Measurements from ENCODE around the gene ST3GAL4.

DNA sequence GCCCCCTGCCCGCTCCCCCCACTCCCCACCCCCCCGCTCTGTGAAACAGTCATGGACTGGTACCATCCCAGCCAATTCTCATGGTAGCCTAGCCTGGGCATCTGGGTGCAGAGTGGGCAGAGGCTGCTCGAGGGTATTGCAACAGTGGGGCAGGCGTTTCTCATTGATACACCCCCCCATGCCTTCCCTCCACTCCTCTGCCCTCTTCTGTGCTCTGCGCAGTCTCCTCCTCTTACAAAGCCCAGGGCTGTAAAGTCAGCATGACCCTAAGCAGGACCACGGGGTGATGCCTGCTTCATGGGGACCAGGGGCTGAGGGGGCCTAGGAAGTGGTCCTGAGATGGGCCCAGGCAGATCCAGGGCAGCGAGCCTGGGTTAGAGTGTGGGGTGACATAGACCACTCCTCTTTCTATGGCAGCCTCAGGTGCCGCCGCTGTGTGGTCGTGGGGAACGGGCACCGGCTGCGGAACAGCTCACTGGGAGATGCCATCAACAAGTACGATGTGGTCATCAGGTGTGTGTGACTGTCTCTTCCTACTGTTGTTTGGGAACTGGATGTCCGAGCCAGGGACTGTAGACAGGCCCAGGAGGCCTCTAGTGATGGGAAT lies 52.3 kb downstream of the ST3GAL4 start:
- TF ChIP-seq, protein P1, sequence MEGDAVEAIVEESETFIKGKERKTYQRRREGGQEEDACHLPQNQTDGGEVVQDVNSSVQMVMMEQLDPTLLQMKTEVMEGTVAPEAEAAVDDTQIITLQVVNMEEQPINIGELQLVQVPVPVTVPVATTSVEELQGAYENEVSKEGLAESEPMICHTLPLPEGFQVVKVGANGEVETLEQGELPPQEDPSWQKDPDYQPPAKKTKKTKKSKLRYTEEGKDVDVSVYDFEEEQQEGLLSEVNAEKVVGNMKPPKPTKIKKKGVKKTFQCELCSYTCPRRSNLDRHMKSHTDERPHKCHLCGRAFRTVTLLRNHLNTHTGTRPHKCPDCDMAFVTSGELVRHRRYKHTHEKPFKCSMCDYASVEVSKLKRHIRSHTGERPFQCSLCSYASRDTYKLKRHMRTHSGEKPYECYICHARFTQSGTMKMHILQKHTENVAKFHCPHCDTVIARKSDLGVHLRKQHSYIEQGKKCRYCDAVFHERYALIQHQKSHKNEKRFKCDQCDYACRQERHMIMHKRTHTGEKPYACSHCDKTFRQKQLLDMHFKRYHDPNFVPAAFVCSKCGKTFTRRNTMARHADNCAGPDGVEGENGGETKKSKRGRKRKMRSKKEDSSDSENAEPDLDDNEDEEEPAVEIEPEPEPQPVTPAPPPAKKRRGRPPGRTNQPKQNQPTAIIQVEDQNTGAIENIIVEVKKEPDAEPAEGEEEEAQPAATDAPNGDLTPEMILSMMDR (IDR thresholded peaks at IDR 0.05): no peak
- TF ChIP-seq EZH2 (IDR thresholded peaks at IDR 0.05; ENCODE audit: borderline replicate concordance, insufficient read depth, low read depth, low read length, poor library complexity, severe bottlenecking): no peak
